Naive B cell (primary cell): ENCODE data around the gene CAMKMT. TPM values are rescaled to one million over a fixed set of nuclear protein-coding genes. Genes with fewer than 3 reads are reported as not detected.

Experiments used
- ATAC-seq, 2 donors: fragments of 150-1000 bp; cut with Tn5 transposase; 2 replicates each; pipeline ENCODE4 v1.10.0; 2021; ENCODE audit warnings: low read depth in 2 of 2, mild to moderate bottlenecking in 2 of 2, moderate library complexity in 2 of 2
- DNase-seq: peaks from one replicate; pipeline ENCODE4 v3.0.0; 2022
- H3K27ac Mint-ChIP-seq, 6 donors: one replicate each; pipeline ENCODE4 v1.8.0; 2020 to 2022; ENCODE audit warnings: mild to moderate bottlenecking in 6 of 6, mixed read lengths in 6 of 6, moderate library complexity in 5 of 6, inconsistent platforms in 2 of 6
- H3K27me3 Mint-ChIP-seq, 3 donors: one replicate each; pipeline ENCODE4 v1.8.0; 2021 to 2022; ENCODE audit warnings: mixed read lengths in 3 of 3, mild to moderate bottlenecking in 1 of 3
- H3K36me3 Mint-ChIP-seq, 2 donors: one replicate each; pipeline ENCODE4 v1.8.0; 2020 to 2022; ENCODE audit warnings: mixed read lengths in 2 of 2, inconsistent platforms in 1 of 2, mild to moderate bottlenecking in 1 of 2
- H3K4me1 Mint-ChIP-seq, 3 donors: one replicate each; pipeline ENCODE4 v1.8.0; 2020 to 2022; ENCODE audit warnings: mixed read lengths in 3 of 3, inconsistent platforms in 1 of 3, mild to moderate bottlenecking in 1 of 3, moderate library complexity in 1 of 3
- H3K4me3 Mint-ChIP-seq, 8 donors: one replicate each; pipeline ENCODE4 v1.8.0; 2020 to 2022; ENCODE audit warnings: mild to moderate bottlenecking in 8 of 8, mixed read lengths in 8 of 8, moderate library complexity in 8 of 8, inconsistent platforms in 2 of 8
- H3K9me3 Mint-ChIP-seq, 7 donors: one replicate each; pipeline ENCODE4 v1.8.0; 2020 to 2022; ENCODE audit warnings: mixed read lengths in 7 of 7, mild to moderate bottlenecking in 5 of 7, inconsistent platforms in 2 of 7, moderate library complexity in 1 of 7
- polyA plus RNA-seq, 6 donors: library from polyadenylated mRNA; unstranded; fragments of 300-500 nt; fragmentation: Illumina TruSeq; gene quantifications; one replicate each; pipeline ENCODE4 v1.2.3, GENCODE V29; 2021; ENCODE audit warnings: low read depth in 6 of 6

Gene CAMKMT
- 10 to 100 TPM; 10.0 to 15.8 (median 12.4) TPM for polyA plus RNA-seq

DNA sequence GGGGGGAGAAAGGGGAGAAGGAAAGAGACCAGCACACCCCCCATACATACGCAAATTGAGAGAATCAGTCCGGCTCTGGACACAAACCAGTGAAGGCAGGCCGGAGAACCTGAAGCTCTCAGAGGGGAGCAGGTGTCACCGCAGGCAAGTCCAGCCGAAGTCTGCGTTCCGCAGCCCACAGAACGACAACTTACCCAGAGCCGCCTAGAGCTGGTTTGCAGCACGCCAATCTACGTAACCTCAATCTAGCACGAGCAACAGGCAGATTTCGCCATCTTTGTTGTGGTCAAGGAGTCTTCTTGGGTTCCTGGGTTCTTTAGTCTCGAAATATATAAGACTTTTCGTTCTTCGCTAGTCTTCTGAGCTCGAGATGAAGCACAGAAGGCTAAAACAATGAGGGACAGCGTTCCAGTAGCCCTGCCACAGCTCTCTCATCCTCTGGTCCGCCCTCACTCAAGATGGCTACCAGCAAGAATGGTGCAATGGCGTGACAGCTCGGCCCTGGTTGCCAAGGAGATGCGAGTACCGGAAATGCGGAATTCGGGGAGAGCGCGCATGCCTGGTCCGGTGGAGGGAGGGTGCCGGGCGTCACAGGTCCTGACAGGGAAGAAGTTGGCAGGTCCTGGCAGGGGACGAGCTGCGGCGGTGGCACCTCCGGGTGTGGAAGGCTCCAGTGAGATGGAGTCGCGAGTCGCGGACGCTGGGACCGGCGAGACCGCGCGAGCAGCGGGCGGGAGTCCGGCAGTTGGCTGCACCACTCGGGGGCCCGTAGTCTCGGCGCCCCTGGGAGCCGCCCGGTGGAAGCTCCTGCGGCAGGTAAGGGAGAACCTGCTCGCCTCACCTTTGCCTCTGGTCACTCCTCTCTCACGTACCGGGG is at the start of gene CAMKMT, which contains the start of gene PREPL:
Gene CAMKMT (plus strand): TSS at position 618 of the 877 bp plus-strand sequence.
Gene PREPL (minus strand): TSS at position 165 of the 877 bp plus-strand sequence. CDS start 15,152 bp downstream, outside the sequence.
- DNase-seq (peak; percentile 98), ATAC-seq (peak; percentile 85)
- peaks cover 27 to 31% (median 27%) of the 10 kb centered on the region in 3 donors for H3K4me1 Mint-ChIP-seq
- H3K27ac Mint-ChIP-seq = peak within 1 kb of the TSS; percentile 98 to 100 (median 100)
- peak within 1 kb of the TSS; percentile 83 to 100 (median 98) for H3K4me3 Mint-ChIP-seq
- H3K9me3 Mint-ChIP-seq = no peaks in the 10 kb centered on the region
- H3K27me3 Mint-ChIP-seq = no peaks in the 10 kb centered on the region
- H3K36me3 Mint-ChIP-seq = no peaks in the 10 kb centered on the region

- DNase-seq (no peak), ATAC-seq (no peak)
- Mint-ChIP-seq H3K27ac (no peak overlapping the region), H3K9me3 (peaks cover 5 to 39% (median 28%) of the 10 kb centered on the region in 7 donors), H3K36me3 (peaks cover 41 to 62% of the 10 kb centered on the region in 2 donors), H3K4me3 (no peak overlapping the region), H3K4me1 (no peaks in the 10 kb centered on the region), H3K27me3 (no peaks in the 10 kb centered on the region)
These were observed 47.4 kb upstream of the CAMKMT start for GRCh38 chr2:44314362-44314761.

DNA sequence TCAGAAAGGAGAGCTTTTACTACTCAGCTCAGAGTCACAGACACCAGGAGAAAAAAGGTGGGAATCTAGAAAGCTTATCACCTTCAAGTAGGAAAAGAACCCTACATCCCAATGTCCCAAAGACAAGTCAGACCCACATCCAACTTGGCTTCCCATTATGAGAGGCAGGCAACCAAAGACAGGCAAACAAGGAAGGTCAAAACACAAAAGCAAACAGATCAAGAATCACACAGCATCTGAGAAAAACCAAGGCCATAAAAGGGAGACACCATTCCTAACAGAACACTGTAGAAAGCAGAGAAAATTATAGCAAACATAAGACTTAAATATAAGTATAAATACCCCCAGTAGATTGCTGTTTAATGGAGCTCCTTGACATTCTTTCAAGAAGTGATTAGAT is 45.8 kb upstream of the CAMKMT start:
- Mint-ChIP-seq H3K27me3 (no peaks in the 10 kb centered on the region), H3K9me3 (peaks cover 4 to 25% (median 15%) of the 10 kb centered on the region in 7 donors), H3K27ac (peak overlapping the region in 3 of 6 donors; percentile 3 to 7 (median 3)), H3K36me3 (peaks cover 38 to 62% of the 10 kb centered on the region in 2 donors), H3K4me3 (no peak overlapping the region), H3K4me1 (no peaks in the 10 kb centered on the region)
- ATAC-seq = no peak
- no peak for DNase-seq

GRCh38 chr2:44320832-44321231 is 40.9 kb upstream of the CAMKMT start:
- Mint-ChIP-seq H3K27me3 (no peaks in the 10 kb centered on the region), H3K4me1 (no peaks in the 10 kb centered on the region), H3K4me3 (no peak overlapping the region), H3K27ac (no peak overlapping the region), H3K36me3 (peaks cover 32 to 39% of the 10 kb centered on the region in 2 donors), H3K9me3 (peaks cover 0 to 1% (median 0%) of the 10 kb centered on the region in 7 donors)
- DNase-seq = no peak
- no peak for ATAC-seq

DNA sequence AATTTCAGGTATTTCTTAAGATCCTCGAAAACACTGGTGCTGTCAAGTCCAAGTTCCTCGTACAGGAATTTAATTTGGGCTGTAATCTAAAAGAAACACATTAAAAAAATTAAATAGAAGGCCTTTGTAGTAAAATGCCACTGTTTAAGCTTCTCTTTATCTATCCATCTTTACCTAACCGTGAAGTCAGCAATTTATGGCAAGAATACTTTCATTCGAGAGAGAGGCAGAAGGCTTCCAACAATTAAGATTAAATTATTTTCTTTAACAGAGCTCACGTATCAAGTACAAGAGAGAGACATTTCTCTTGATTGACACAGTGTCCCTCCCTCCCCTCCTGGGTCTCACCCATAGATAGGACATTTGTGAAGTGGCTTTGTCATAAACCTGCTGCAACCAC is 40.4 kb upstream of the CAMKMT start:
- DNase-seq = no peak
- Mint-ChIP-seq H3K4me3 (no peak overlapping the region), H3K27ac (no peak overlapping the region), H3K9me3 (no peaks in the 10 kb centered on the region), H3K4me1 (no peaks in the 10 kb centered on the region), H3K27me3 (no peaks in the 10 kb centered on the region), H3K36me3 (peaks cover 27 to 33% of the 10 kb centered on the region in 2 donors)
- no peak for ATAC-seq

GRCh38 chr2:44324971-44325426 is 36.7 kb upstream of the CAMKMT start:
- DNase-seq = no peak
- ATAC-seq = no peak
- no peaks in the 10 kb centered on the region for H3K4me1 Mint-ChIP-seq
- H3K27me3 Mint-ChIP-seq = no peaks in the 10 kb centered on the region
- no peaks in the 10 kb centered on the region for H3K9me3 Mint-ChIP-seq
- H3K4me3 Mint-ChIP-seq = no peak overlapping the region
- peaks cover 35 to 42% of the 10 kb centered on the region in 2 donors for H3K36me3 Mint-ChIP-seq
- peak overlapping the region in 1 of 6 donors; percentile 89 for H3K27ac Mint-ChIP-seq

DNA sequence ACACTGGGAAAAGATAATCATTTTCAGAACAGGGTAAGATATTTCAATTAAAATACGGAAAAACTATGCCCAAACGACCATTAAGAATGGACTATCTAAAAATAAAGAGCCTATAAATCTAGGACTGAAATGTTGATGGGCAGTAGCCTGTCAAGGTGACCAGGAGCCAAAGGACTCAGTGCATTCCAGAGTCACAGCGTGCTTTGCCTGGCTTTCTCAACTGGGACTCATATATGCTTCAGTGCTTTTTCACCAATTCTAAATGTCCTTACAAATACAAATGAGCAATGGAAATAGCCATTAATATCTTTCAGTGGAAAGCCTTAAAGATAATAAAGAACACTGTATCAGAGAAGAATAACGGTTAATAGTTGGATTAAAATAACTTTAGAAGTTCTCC is 35.9 kb upstream of the CAMKMT start:
- H3K27ac Mint-ChIP-seq = no peak overlapping the region
- no peaks in the 10 kb centered on the region for H3K9me3 Mint-ChIP-seq
- DNase-seq = no peak
- H3K36me3 Mint-ChIP-seq = peaks cover 31 to 42% of the 10 kb centered on the region in 2 donors
- no peak for ATAC-seq
- H3K4me1 Mint-ChIP-seq = no peaks in the 10 kb centered on the region
- no peaks in the 10 kb centered on the region for H3K27me3 Mint-ChIP-seq
- no peak overlapping the region for H3K4me3 Mint-ChIP-seq

DNA sequence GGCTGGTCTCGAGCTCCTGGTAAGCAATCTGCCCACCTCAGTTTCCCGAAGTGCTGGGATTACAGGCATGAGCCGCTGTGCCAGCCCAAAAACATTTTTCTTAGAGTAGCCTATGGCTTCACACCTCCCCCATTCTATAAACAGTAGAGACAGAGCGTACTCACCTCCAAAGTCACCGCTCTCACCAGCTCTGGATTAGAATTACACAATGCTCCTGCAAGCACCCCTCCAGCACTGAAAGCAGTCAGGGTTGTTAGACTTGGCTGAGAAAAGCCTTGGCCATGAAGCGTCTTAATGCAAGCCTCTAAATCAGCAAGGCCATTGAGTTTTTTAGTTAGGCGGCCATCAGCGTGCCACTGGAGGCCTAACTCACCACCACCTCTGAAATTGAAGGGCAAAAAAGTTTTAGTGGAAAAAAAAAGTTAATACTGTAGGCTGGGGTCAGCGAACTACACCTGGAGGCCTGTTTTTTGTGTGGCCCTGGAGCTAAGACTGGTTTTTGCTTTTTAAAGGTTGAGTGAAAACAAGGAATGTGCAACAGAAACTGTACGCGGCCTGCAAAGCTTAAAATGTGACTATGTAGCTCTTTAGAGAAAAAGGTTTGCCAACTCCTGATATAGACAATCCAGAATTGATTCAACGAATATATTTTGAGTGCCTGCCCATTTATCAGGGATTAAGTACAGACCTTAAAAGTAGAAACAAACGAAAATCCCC is 35.0 kb upstream of the CAMKMT start:
- no peaks in the 10 kb centered on the region for H3K27me3 Mint-ChIP-seq
- no peak for DNase-seq
- no peak overlapping the region for H3K27ac Mint-ChIP-seq
- no peak overlapping the region for H3K4me3 Mint-ChIP-seq
- H3K36me3 Mint-ChIP-seq = peaks cover 29 to 40% of the 10 kb centered on the region in 2 donors
- H3K4me1 Mint-ChIP-seq = no peaks in the 10 kb centered on the region
- no peaks in the 10 kb centered on the region for H3K9me3 Mint-ChIP-seq
- no peak for ATAC-seq

- Mint-ChIP-seq H3K27me3 (no peaks in the 10 kb centered on the region), H3K36me3 (peaks cover 18 to 33% of the 10 kb centered on the region in 2 donors), H3K9me3 (no peaks in the 10 kb centered on the region), H3K4me3 (no peak overlapping the region), H3K4me1 (no peaks in the 10 kb centered on the region), H3K27ac (no peak overlapping the region)
- ATAC-seq (no peak), DNase-seq (no peak)
These were observed 33.0 kb upstream of the CAMKMT start for GRCh38 chr2:44328750-44329149.

DNA sequence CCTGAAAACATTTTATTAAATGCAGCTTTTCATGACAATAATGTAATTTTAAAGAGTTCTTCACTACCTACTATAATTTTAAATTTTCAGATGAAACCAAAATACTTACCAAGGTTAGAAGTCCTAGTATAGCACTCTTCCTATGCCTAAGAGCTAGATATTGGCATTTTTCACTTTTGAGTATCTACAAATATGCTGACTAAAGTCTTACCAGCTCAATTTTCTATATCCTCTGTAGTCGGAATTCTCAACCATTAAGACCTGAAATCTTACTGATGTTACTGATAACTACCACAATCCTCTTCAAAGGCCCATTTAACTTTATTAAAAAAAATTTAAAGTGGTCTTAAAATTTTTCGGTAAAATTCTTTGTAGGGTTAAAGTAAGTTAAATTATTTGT is 32.4 kb upstream of the CAMKMT start:
- DNase-seq (no peak), ATAC-seq (no peak)
- Mint-ChIP-seq H3K27ac (no peak overlapping the region), H3K27me3 (no peaks in the 10 kb centered on the region), H3K36me3 (peaks cover 12 to 33% of the 10 kb centered on the region in 2 donors), H3K9me3 (no peaks in the 10 kb centered on the region), H3K4me3 (no peak overlapping the region), H3K4me1 (no peaks in the 10 kb centered on the region)

DNA sequence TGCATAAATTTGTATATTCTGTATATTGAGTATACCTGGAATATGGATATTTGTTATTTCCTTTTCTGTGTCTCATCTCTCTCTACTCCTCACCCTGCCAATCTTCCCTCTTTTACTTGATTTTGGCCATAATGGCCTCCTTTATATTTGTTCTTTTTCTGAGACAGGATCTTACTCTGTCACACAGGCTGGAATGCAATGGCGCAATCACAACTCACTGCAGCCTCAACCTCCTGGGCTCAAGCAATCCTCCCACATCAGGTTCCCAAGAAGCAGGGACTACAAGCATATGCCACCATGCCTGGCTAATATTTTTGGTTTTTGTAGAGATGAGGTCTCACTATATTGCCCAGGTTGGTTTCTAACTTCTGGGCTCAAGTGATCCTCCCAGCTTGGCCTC is 30.9 kb upstream of the CAMKMT start:
- Mint-ChIP-seq H3K27ac (peak overlapping the region in 1 of 6 donors; percentile 74), H3K4me1 (peaks cover 0 to 3% (median 0%) of the 10 kb centered on the region in 3 donors), H3K9me3 (no peaks in the 10 kb centered on the region), H3K4me3 (no peak overlapping the region), H3K36me3 (peaks cover 19 to 27% of the 10 kb centered on the region in 2 donors), H3K27me3 (no peaks in the 10 kb centered on the region)
- DNase-seq (no peak), ATAC-seq (no peak)

- Mint-ChIP-seq H3K4me3 (no peak overlapping the region), H3K4me1 (peaks cover 0 to 3% (median 0%) of the 10 kb centered on the region in 3 donors)
These were observed 27.8 kb upstream of the CAMKMT start for GRCh38 chr2:44333994-44334393.

GRCh38 chr2:44335806-44336538 is 25.8 kb upstream of the CAMKMT start:
- peaks cover 0 to 2% (median 0%) of the 10 kb centered on the region in 7 donors for H3K9me3 Mint-ChIP-seq
- H3K27ac Mint-ChIP-seq = peak overlapping the region in 1 of 6 donors; percentile 51
- no peak for DNase-seq

More at GRCh38 chr2:44333994-44334393, 27.8 kb upstream of the CAMKMT start:
- Mint-ChIP-seq H3K27ac (no peak overlapping the region), H3K27me3 (no peaks in the 10 kb centered on the region), H3K36me3 (peaks cover 33 to 36% of the 10 kb centered on the region in 2 donors), H3K9me3 (peaks cover 0 to 2% (median 0%) of the 10 kb centered on the region in 7 donors)
- ATAC-seq = no peak
- no peak for DNase-seq

More at GRCh38 chr2:44335806-44336538, 25.8 kb upstream of the CAMKMT start:
- no peak for ATAC-seq
- H3K4me3 Mint-ChIP-seq = no peak overlapping the region
- peaks cover 0 to 3% (median 0%) of the 10 kb centered on the region in 3 donors for H3K4me1 Mint-ChIP-seq
- peaks cover 33 to 41% of the 10 kb centered on the region in 2 donors for H3K36me3 Mint-ChIP-seq
- H3K27me3 Mint-ChIP-seq = no peaks in the 10 kb centered on the region
